HG02759 (cell line): ENCODE data around the gene SMAP1.

Source experiments
- ATAC-seq: cut with Tn5 transposase; IDR thresholded peaks from one replicate; pipeline ENCODE4 v1.9.1; 2021; ENCODE audit warnings: mild to moderate bottlenecking, moderate library complexity; ENCODE audit not compliant: unreplicated experiment

SMAP1 gene

DNA sequence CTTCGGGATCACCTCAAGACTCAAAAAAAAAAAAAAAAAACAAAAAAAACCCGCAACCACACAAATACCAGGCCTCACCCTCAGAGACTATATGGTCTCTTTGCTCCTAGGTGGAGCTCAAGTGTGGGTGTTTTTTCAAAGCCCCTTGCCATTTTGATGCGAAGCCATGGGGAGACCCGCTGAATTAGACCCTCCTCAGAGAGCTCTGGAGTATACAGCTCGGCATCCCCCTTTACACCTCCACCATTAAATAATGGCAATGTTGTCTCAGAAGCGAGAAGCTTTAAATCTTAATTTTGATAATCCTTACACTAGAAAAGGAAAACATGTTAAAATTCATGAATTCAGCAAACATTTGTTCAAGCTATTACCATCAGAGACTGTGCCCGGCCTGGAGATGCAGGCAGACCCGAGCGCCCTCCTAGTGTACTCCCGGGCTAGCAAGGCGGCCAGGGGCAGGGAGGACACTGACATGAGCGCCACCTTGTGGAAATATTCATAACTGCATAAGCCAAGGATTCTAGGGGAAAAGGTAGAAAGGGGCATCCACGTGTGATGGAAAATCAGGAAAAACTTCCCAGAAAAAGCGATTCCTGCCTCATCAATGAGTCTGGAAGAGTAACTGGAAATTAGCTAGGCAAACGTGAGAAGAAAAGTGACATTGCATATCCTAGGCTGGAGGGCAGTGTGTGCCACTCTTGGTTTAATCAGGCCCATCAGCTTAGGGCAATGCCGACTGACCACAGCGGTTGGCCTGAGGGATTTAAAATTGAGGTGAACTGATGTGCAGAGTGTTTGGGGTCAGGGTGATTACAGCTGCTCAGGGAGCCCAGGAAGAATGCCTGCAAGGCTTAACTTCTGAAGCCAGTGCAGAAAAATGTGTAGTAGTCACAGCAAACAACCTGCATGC lies 216.6 kb downstream of the SMAP1 start:
- ATAC-seq = peak; percentile 83

DNA sequence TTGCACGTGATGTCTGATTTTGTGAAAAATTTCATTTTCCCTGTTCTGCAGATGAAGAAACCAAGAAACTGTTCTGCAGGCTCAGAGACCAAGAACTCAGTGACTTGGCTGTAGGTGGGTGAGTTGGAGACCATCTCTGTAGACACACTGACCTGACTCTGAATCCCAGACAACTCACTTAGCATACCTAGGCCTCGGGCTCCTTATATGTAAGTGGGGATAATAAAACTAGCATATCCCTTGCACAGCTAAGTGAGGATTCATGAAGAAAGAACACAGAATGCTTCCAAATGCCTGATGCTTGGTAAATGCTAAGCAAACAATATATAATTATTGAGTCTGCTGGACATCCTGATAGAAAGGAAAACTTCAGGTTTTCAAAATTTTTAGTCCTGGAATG lies 218.4 kb downstream of the SMAP1 start:
- no peak for ATAC-seq

GRCh38 chr6:70886661-70887060 lies 219.0 kb downstream of the SMAP1 start:
- no peak for ATAC-seq

GRCh38 chr6:70889270-70889669 lies 221.6 kb downstream of the SMAP1 start:
- ATAC-seq = no peak

GRCh38 chr6:70894001-70894400 lies 226.3 kb downstream of the SMAP1 start:
- ATAC-seq = no peak

DNA sequence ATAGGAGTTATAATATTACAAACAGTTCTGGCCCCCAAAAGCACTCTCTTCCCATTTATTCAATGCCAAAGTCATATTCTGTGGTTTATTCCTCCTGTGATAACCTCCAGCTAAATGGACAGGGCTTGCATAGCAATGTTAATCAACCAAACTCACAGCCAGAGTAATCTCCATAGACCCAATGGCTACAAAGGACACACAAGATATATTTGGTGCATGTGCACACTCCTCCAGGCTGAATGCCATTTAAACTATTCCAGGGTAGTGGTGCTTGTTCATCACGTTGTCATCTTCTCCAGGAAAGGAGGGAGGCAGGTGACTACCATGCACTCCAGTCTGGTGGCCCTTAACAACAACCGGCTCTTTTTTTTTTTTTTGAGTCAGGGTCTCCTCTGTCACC lies 232.4 kb downstream of the SMAP1 start:
- ATAC-seq = no peak

GRCh38 chr6:70901324-70901723 lies 233.6 kb downstream of the SMAP1 start:
- no peak for ATAC-seq

GRCh38 chr6:70903665-70904452 lies 236.2 kb downstream of the SMAP1 start:
- no peak for ATAC-seq

DNA sequence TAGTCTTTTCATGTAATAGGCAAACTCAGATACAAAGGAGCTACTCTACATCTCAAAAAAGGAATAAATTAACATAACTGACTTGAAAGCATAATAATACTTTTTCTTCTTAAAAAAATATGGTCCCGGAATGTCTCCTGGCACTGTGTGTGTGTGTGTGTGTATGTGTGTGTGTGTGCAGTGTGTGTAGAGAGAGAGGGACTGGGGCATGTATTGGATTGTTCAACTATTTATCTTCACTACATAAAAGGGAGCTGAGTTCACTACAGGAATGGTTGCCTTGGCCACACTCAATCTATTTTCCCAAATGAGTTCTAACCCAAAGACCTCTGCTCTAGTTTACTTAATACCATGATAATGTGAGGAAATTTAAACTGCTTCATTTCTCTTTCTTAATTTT lies 238.1 kb downstream of the SMAP1 start:
- no peak for ATAC-seq
